GM23338 (cell line): ENCODE measurements around the gene IL9. TPM values are rescaled to one million over a fixed set of nuclear protein-coding genes. Genes with fewer than 3 reads are reported as not detected.

Experiments used
- ATAC-seq: fragments of 200-7000 bp; cut with Tn5 transposase; 3 replicates; pipeline ENCODE4 v1.9.1; 2020
- DNase-seq: peaks from one replicate; pipeline ENCODE4 v3.0.0-alpha.2; 2015; ENCODE audit warnings: low spot score
- H2AFZ ChIP-seq: fragments of 200-600 bp; sonication (generic); 2 replicates; pipeline ENCODE4 v1.8.0; 2016; ENCODE audit warnings: antibody characterized with exemption, mild to moderate bottlenecking, moderate library complexity
- H3F3A ChIP-seq: fragments of 200-600 bp; sonication (generic); replicated peaks from 2 replicates; pipeline ENCODE4 v1.8.0; 2017; ENCODE audit warnings: antibody characterized with exemption, mixed run types, low read depth
- H3K27ac ChIP-seq: fragments of 200-600 bp; sonication (generic); 2 replicates; pipeline ENCODE4 v1.6.1; 2016; ENCODE audit warnings: low read depth
- H3K27me3 ChIP-seq: fragments of 200-600 bp; sonication (generic); 2 replicates; pipeline ENCODE4 v1.8.0; 2016; ENCODE audit warnings: mild to moderate bottlenecking, mixed run types, moderate library complexity; ENCODE audit not compliant: insufficient read depth
- H3K36me3 ChIP-seq: fragments of 200-600 bp; sonication (generic); 2 replicates; pipeline ENCODE4 v1.8.0; 2016; ENCODE audit warnings: mild to moderate bottlenecking; ENCODE audit not compliant: insufficient read depth
- H3K4me1 ChIP-seq: fragments of 200-600 bp; sonication (generic); 2 replicates; pipeline ENCODE4 v1.8.0; 2016; ENCODE audit warnings: mild to moderate bottlenecking, moderate library complexity; ENCODE audit not compliant: insufficient read depth
- H3K4me2 ChIP-seq: fragments of 200-600 bp; sonication (generic); 2 replicates; pipeline ENCODE4 v1.7.1; 2017; ENCODE audit warnings: mixed run types
- H3K4me3 ChIP-seq: fragments of 200-600 bp; sonication (generic); 2 replicates; pipeline ENCODE4 v1.6.1; 2016; ENCODE audit warnings: mixed run types
- H3K79me2 ChIP-seq: fragments of 200-600 bp; sonication (generic); replicated peaks from 2 replicates; pipeline ENCODE4 v1.8.0; 2017; ENCODE audit warnings: mild to moderate bottlenecking; ENCODE audit not compliant: insufficient read depth
- H3K9me2 ChIP-seq: fragments of 200-600 bp; sonication (generic); 2 replicates; pipeline ENCODE4 v1.8.0; 2017; ENCODE audit not compliant: insufficient read depth
- H4K20me1 ChIP-seq: fragments of 200-600 bp; sonication (generic); replicated peaks from 2 replicates; pipeline ENCODE4 v1.8.0; 2017; ENCODE audit warnings: mild to moderate bottlenecking; ENCODE audit not compliant: insufficient read depth
- H3K27ac Mint-ChIP-seq: 2 replicates; pipeline ENCODE4 v1.8.0; 2020; ENCODE audit warnings: inconsistent platforms, mild to moderate bottlenecking, moderate library complexity, mixed read lengths
- H3K27me3 Mint-ChIP-seq: 3 replicates; pipeline ENCODE4 v1.8.0; 2022; ENCODE audit warnings: low read depth, mild to moderate bottlenecking, moderate library complexity, mixed read lengths, inconsistent platforms; ENCODE audit not compliant: insufficient read depth, poor library complexity
- H3K36me3 Mint-ChIP-seq: 3 replicates; pipeline ENCODE4 v1.8.0; 2021; ENCODE audit warnings: low read depth, mild to moderate bottlenecking, inconsistent platforms, moderate library complexity, mixed read lengths
- H3K4me1 Mint-ChIP-seq: 3 replicates; pipeline ENCODE4 v1.8.0; 2020; ENCODE audit warnings: mild to moderate bottlenecking, inconsistent platforms, mixed read lengths
- H3K4me3 Mint-ChIP-seq: 3 replicates; pipeline ENCODE4 v1.8.0; 2021; ENCODE audit warnings: moderate library complexity, mild to moderate bottlenecking, inconsistent platforms, mixed read lengths
- H3K9me3 Mint-ChIP-seq: 3 replicates; pipeline ENCODE4 v1.8.0; 2020; ENCODE audit warnings: moderate library complexity, mild to moderate bottlenecking, inconsistent platforms, mixed read lengths
- CREB1 ChIP-seq: fragments of 250-450 bp; sonication (Bioruptor Pico); IDR thresholded peaks from 2 replicates; pipeline ENCODE4 v1.5.0; 2020; ENCODE audit warnings: low read depth, mild to moderate bottlenecking, moderate library complexity
- EZH2 ChIP-seq: fragments of 200-600 bp; sonication (generic); IDR thresholded peaks from one replicate; pipeline ENCODE4 v1.8.0; 2017; ENCODE audit warnings: antibody characterized with exemption, mild to moderate bottlenecking, low read depth; ENCODE audit not compliant: unreplicated experiment
- STAT1 ChIP-seq: IDR thresholded peaks from one replicate; pipeline ENCODE4 v1.6.1; 2016; ENCODE audit warnings: antibody characterized with exemption; ENCODE audit not compliant: unreplicated experiment
- ZNF114 ChIP-seq: fragments of 250-450 bp; sonication (Bioruptor Pico); IDR thresholded peaks from 2 replicates; pipeline ENCODE4 v1.5.0; 2020; ENCODE audit warnings: mild to moderate bottlenecking, moderate library complexity
- ZNF331 ChIP-seq: fragments of 250-450 bp; sonication (Bioruptor Pico); IDR thresholded peaks from 2 replicates; pipeline ENCODE4 v1.5.0; 2020; ENCODE audit warnings: low read depth, mild to moderate bottlenecking, moderate library complexity
- polyA plus RNA-seq: library from polyadenylated mRNA; unstranded; fragments of >200 nt; fragmentation: Nextera tagmentation; extraction: Ambion mirVana; gene quantifications from 2 replicates; pipeline ENCODE4 v1.2.1, GENCODE V29; 2016
- total RNA-seq: library from RNA; depleted of rRNA; stranded (reverse); fragments of >200 nt; shearing (Covaris generic); gene quantifications from 2 replicates; pipeline ENCODE4 v1.2.3, GENCODE V29; 2014
- TF ChIP-seq, protein P1 (sequence below): IDR thresholded peaks from 2 replicates; pipeline ENCODE4 v1.6.1; 2016; ENCODE audit warnings: antibody characterized with exemption
- TF ChIP-seq, protein P2 (sequence below): fragments of 250-450 bp; sonication (Bioruptor Pico); IDR thresholded peaks from 2 replicates; pipeline ENCODE4 v1.5.0; 2020; ENCODE audit warnings: mild to moderate bottlenecking, moderate library complexity
- TF ChIP-seq, protein P3 (sequence below): IDR thresholded peaks from one replicate; pipeline ENCODE4 v1.6.1; 2018; ENCODE audit warnings: antibody characterized with exemption; ENCODE audit not compliant: unreplicated experiment

The IL9 gene
- total and polyA plus RNA-seq, 2 experiments from 2014 or later = not detected

DNA sequence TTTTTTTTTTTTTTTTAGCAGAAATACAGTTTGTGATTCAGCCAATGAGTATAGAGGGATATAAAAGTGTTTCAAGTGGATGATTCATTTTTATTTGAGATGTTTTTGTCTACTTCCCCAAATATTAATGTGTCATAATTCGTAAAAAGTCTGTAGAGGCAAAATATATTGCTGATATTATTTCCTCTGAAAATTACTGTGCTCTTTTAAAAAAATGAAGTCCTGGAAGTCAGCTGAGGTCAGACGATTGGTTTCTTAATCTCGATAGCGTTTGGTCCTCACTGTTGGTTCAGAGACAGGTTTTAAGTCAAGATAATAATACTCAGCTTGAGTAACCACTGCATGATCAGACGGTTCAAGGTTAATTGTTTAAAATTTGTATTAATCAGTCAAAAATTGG lies 19.5 kb downstream of the IL9 start:
- 0 out of 2 replicates have a peak, but pooled peaks cover 5% of the 10 kb centered on the region for H3K4me1 ChIP-seq
- H3K27me3 ChIP-seq = no peaks in the 10 kb centered on the region
- Mint-ChIP-seq H3K4me3 (no peak overlapping the region), H3K36me3 (no peaks in the 10 kb centered on the region), H3K9me3 (no peaks in the 10 kb centered on the region; the same call in 2 of the 3 replicates), H3K27ac (no peak overlapping the region), H3K4me1 (peaks cover 10% of the 10 kb centered on the region; the same call in 2 of the 3 replicates), H3K27me3 (peaks cover 11% of the 10 kb centered on the region)
- no peak overlapping the region for H3K4me2 ChIP-seq
- no peaks in the 10 kb centered on the region for H3F3A ChIP-seq
- H3K36me3 ChIP-seq = no peaks in the 10 kb centered on the region
- no peaks in the 10 kb centered on the region for H3K9me2 ChIP-seq
- H2AFZ ChIP-seq = no peak overlapping the region
- no peaks in the 10 kb centered on the region for H4K20me1 ChIP-seq
- ATAC-seq (no peak), DNase-seq (no peak)
- no peak overlapping the region for H3K4me3 ChIP-seq
- no peaks in the 10 kb centered on the region for H3K79me2 ChIP-seq
- H3K27ac ChIP-seq = no peak overlapping the region
- TF ChIP-seq EZH2 = no peak
- TF ChIP-seq, protein P1, sequence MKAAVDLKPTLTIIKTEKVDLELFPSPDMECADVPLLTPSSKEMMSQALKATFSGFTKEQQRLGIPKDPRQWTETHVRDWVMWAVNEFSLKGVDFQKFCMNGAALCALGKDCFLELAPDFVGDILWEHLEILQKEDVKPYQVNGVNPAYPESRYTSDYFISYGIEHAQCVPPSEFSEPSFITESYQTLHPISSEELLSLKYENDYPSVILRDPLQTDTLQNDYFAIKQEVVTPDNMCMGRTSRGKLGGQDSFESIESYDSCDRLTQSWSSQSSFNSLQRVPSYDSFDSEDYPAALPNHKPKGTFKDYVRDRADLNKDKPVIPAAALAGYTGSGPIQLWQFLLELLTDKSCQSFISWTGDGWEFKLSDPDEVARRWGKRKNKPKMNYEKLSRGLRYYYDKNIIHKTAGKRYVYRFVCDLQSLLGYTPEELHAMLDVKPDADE = no peak
- no peak for TF ChIP-seq CREB1
- TF ChIP-seq, protein P2, sequence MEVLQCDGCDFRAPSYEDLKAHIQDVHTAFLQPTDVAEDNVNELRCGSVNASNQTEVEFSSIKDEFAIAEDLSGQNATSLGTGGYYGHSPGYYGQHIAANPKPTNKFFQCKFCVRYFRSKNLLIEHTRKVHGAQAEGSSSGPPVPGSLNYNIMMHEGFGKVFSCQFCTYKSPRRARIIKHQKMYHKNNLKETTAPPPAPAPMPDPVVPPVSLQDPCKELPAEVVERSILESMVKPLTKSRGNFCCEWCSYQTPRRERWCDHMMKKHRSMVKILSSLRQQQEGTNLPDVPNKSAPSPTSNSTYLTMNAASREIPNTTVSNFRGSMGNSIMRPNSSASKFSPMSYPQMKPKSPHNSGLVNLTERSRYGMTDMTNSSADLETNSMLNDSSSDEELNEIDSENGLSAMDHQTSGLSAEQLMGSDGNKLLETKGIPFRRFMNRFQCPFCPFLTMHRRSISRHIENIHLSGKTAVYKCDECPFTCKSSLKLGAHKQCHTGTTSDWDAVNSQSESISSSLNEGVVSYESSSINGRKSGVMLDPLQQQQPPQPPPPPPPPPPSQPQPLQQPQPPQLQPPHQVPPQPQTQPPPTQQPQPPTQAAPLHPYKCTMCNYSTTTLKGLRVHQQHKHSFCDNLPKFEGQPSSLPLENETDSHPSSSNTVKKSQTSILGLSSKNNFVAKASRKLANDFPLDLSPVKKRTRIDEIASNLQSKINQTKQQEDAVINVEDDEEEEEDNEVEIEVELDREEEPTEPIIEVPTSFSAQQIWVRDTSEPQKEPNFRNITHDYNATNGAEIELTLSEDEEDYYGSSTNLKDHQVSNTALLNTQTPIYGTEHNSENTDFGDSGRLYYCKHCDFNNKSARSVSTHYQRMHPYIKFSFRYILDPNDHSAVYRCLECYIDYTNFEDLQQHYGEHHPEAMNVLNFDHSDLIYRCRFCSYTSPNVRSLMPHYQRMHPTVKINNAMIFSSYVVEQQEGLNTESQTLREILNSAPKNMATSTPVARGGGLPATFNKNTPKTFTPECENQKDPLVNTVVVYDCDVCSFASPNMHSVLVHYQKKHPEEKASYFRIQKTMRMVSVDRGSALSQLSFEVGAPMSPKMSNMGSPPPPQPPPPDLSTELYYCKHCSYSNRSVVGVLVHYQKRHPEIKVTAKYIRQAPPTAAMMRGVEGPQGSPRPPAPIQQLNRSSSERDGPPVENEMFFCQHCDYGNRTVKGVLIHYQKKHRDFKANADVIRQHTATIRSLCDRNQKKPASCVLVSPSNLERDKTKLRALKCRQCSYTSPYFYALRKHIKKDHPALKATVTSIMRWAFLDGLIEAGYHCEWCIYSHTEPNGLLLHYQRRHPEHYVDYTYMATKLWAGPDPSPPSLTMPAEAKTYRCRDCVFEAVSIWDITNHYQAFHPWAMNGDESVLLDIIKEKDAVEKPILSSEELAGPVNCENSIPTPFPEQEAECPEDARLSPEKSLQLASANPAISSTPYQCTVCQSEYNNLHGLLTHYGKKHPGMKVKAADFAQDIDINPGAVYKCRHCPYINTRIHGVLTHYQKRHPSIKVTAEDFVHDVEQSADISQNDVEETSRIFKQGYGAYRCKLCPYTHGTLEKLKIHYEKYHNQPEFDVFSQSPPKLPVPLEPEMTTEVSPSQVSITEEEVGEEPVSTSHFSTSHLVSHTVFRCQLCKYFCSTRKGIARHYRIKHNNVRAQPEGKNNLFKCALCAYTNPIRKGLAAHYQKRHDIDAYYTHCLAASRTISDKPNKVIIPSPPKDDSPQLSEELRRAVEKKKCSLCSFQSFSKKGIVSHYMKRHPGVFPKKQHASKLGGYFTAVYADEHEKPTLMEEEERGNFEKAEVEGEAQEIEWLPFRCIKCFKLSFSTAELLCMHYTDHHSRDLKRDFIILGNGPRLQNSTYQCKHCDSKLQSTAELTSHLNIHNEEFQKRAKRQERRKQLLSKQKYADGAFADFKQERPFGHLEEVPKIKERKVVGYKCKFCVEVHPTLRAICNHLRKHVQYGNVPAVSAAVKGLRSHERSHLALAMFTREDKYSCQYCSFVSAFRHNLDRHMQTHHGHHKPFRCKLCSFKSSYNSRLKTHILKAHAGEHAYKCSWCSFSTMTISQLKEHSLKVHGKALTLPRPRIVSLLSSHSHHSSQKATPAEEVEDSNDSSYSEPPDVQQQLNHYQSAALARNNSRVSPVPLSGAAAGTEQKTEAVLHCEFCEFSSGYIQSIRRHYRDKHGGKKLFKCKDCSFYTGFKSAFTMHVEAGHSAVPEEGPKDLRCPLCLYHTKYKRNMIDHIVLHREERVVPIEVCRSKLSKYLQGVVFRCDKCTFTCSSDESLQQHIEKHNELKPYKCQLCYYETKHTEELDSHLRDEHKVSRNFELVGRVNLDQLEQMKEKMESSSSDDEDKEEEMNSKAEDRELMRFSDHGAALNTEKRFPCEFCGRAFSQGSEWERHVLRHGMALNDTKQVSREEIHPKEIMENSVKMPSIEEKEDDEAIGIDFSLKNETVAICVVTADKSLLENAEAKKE (CRISPR knock-in tag) = no peak
- no peak for TF ChIP-seq STAT1

DNA sequence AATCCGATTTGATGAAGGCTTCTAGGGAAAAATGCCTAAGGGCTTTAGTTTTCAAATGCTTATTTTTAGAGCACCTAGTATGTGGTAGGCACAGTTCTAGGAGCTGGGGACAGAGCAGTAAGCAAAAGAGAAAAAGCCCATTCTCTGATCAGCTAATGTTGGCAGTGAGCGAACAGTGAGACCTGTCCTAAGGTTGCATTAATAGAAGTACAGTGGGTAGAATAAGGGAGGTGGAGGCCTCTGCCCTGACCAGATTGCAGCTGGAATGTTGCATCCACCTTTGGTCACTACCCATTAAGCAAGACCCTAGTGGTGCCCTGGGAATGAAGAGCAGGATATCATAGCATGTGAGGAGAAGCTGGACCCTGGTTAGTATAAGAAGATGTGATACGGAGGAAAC lies 20.1 kb downstream of the IL9 start:
- H3K4me1 Mint-ChIP-seq = peaks cover 6% of the 10 kb centered on the region; the same call in 2 of the 3 replicates
- Histone ChIP-seq H3K4me3 (no peak overlapping the region), H2AFZ (no peak overlapping the region), H3K27ac (no peak overlapping the region), H3K4me2 (no peak overlapping the region), H3K36me3 (no peaks in the 10 kb centered on the region), H3F3A (no peaks in the 10 kb centered on the region), H3K4me1 (0 out of 2 replicates have a peak, but pooled peaks cover 3% of the 10 kb centered on the region), H4K20me1 (no peaks in the 10 kb centered on the region), H3K27me3 (no peaks in the 10 kb centered on the region), H3K79me2 (no peaks in the 10 kb centered on the region), H3K9me2 (no peaks in the 10 kb centered on the region)
- H3K36me3 Mint-ChIP-seq = no peaks in the 10 kb centered on the region
- no peak for TF ChIP-seq ZNF114 (CRISPR knock-in tag)
- TF ChIP-seq, protein P3, sequence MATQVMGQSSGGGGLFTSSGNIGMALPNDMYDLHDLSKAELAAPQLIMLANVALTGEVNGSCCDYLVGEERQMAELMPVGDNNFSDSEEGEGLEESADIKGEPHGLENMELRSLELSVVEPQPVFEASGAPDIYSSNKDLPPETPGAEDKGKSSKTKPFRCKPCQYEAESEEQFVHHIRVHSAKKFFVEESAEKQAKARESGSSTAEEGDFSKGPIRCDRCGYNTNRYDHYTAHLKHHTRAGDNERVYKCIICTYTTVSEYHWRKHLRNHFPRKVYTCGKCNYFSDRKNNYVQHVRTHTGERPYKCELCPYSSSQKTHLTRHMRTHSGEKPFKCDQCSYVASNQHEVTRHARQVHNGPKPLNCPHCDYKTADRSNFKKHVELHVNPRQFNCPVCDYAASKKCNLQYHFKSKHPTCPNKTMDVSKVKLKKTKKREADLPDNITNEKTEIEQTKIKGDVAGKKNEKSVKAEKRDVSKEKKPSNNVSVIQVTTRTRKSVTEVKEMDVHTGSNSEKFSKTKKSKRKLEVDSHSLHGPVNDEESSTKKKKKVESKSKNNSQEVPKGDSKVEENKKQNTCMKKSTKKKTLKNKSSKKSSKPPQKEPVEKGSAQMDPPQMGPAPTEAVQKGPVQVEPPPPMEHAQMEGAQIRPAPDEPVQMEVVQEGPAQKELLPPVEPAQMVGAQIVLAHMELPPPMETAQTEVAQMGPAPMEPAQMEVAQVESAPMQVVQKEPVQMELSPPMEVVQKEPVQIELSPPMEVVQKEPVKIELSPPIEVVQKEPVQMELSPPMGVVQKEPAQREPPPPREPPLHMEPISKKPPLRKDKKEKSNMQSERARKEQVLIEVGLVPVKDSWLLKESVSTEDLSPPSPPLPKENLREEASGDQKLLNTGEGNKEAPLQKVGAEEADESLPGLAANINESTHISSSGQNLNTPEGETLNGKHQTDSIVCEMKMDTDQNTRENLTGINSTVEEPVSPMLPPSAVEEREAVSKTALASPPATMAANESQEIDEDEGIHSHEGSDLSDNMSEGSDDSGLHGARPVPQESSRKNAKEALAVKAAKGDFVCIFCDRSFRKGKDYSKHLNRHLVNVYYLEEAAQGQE = no peak
- TF ChIP-seq STAT1 = no peak
- TF ChIP-seq EZH2 = no peak
- no peak for TF ChIP-seq ZNF331 (CRISPR knock-in tag)
- H3K27me3 Mint-ChIP-seq = peaks cover 7% of the 10 kb centered on the region
- no peak overlapping the region for H3K27ac Mint-ChIP-seq
- no peak overlapping the region for H3K4me3 Mint-ChIP-seq
- DNase-seq (no peak), ATAC-seq (no peak)
- no peaks in the 10 kb centered on the region; the same call in 2 of the 3 replicates for H3K9me3 Mint-ChIP-seq
